ENCODE data around the gene SHISAL1.
"Not testable (repeated sequence)": the region's sequence is repeated elsewhere in the genome, so short reads cannot be mapped to it uniquely, and the experiment has no call there.

Gene SHISAL1

DNA sequence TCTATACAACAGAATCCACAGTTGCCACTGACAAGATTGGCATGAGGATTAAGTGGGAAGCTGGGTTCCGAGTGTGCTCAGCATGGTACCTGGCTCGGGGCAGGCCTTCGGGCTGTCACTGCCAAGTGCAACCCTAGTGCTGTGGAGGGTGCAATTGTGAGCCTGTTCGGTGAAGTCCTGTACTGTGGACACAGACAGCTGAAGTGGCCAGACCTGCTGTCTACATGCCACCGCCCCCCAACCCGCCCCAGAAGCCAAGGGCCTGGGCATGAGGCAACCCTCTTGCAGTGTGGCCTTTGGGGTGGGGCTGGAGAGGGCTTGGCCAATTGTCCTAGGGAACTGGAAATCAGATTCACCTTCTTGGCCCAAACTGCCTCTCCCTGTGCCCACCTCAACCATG, 15.6 kb upstream of the SHISAL1 start:
- DNase-seq (ENCODE audit: low read depth, low spot score): no peak

DNA sequence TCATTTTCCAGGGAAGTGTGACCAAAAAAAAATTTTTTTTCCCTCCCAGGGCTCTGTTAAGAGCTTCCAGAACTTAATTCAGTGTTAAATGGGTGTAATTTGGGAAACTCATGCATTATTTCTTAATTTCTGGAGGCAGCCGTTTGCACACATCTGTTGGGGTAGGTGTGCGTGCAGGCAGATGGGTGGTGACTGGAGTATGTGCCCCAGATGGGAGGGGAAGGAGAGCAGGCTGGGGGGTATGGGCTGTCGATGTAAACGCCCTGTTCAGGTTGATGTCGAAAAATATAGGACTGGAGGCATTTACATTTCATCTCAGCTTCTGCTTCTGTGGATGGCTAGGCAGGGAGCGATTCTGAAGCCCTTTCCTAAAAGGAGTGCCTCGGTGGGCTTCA, 13.7 kb upstream of the SHISAL1 start:
- DNase-seq (ENCODE audit: low read depth, low spot score): no peak

DNA sequence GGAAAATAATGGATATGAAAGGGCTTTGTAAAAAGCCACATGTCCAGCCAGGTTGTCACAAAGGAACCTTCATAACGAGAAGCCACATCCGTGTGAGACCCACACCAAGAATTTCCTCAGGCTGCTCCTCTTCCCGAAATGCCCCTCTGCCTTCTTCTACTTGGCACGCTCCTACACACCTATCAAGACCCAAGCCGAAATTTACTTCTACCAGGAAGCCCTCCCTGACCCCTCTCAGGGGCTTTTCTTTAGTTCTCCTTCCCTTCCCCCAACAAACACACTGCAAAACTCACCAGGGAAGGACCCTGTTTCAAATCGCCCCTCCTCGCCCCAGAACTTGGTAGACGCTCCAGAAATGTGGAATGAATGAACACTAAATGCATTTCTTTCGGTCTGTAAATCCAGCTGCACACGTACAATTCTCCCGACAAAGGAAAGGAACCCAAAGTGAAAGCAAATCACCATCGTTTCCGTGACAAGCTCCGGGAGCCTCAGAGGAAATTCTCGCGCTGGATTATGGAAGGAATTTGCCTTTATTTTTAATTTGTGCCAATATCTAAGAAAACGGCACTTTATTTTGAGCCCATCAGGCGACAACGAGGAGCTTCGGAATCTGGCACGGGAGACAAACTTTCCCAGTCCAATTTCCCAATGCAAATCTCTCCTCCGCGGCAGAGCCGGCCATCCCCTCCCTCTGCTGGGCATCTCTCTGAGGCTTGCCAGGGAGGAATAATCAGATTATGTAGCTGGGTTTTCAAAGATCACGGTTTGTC, 13.2 kb upstream of the SHISAL1 start:
- DNase-seq (ENCODE audit: low read depth, low spot score): peak; percentile 73

DNA sequence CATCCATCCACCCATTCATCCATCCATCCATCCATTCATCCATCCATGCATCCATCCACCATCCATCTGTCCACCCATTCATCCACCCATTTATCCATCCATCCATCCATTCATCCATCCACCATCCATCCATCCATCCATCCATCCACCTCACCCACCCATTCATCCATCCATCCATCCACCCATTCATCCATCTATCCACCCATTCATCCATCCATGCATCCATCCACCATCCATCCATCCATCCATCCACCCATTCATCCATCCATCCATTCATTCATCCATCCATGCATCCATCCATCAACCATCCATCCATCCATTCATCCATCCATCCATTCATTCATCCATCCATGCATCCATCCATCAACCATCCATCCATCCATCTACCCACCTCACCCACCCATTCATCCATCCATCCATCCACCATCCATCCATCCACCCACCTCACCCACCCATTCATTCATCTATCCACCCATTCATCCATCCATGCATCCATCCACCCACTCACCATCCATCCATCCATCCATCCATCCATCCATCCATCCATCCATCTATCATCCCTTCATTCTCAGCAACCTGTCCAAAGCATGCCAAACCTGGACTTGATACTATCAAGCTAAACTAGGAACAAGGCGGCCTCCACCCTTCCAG, 10.5 kb upstream of the SHISAL1 start:
- not testable (repeated sequence) for DNase-seq (ENCODE audit: low read depth, low spot score)

DNA sequence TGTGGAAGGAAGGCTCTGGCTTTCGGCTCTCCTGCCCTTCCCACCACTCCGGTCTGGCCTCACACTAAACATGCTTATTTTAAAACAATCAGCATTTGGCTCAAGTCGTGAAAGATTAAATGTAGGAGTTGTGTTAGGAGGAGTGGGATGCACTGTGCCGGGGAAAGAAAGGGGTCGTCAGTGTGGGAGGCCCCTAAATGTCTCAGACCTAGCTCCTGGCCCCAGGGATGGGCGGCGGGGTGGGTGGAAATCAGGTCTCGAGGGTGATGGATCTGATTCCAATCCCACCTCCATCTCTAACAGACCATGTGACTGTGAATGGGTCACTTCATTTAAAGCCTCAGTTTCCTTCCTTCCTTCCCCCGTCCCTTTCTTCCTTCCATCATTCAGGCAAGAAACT, 6.9 kb upstream of the SHISAL1 start:
- no peak for DNase-seq (ENCODE audit: low read depth, low spot score)

DNA sequence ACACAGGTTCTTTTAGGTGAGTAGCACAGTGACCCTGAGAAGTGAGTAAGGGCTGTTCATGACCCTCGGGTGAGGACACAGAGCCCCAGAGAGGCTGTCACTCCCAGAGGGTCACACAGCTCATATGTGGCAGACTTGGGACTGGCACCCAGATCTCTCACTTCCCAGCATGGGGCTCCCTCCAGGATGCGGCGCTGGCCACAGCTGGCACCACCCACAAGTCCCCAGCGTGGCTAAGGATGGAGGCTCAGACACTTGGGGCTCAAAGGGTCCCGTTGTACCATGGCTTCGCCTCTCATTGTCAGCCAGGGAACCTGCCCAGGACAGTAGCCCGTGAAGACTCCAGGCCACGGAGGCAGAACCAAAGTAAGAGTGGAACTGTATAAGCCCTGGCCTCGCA, 6.0 kb upstream of the SHISAL1 start:
- no peak for DNase-seq (ENCODE audit: low read depth, low spot score)

DNA sequence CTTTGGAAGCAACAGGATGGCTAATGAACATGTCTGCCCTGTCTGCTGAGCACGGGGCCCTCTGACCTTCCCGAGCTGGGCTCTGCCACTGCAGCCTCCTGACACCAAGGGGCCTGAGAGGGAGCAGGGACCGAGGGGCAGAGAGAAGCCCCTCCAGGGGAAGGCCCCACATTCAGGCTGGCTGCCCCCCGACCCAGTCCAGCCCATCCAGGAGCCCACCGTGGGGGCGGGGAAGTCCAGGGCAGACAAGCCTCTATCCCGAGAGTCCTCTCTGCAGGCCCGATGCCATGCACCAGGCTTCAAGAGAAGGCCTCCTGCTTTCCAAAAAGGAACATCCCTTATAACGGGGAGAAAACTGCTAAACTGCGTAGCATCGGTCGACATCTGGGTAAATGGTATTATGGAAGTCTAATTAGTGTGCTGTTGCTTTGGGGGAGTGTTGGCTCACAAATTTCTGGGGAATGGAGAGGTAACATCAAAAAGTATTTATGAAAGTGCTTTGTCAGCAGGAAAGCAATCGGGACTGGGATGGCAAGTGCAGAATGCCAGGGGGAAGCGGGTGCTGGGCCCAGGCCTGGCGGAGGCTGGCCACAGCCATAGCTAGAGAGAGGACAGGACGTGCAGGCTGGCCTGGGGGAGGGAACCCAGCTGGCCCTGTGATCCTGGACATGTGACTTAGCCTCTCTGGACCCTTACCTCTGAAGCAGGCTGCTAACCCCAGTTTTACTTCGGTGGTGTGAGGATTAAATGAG, 5.3 kb upstream of the SHISAL1 start:
- no peak for DNase-seq (ENCODE audit: low read depth, low spot score)

DNA sequence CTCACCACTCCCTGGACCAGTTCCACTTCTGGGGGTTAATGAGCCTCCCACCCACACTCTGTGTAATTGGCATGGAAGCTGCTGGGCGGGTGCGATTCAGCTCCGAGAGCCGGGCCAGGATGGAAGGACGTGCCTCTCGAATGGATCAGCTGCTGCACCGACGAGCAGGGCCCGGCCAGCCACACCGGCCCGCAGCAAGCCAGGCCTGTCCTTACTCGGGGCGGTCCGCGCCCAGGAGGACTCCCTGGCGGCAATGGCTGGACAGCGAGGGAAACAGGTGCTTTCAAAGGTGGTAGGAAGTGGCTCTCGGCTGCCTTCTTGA, 4.3 kb upstream of the SHISAL1 start:
- DNase-seq (ENCODE audit: low read depth, low spot score): no peak

DNA sequence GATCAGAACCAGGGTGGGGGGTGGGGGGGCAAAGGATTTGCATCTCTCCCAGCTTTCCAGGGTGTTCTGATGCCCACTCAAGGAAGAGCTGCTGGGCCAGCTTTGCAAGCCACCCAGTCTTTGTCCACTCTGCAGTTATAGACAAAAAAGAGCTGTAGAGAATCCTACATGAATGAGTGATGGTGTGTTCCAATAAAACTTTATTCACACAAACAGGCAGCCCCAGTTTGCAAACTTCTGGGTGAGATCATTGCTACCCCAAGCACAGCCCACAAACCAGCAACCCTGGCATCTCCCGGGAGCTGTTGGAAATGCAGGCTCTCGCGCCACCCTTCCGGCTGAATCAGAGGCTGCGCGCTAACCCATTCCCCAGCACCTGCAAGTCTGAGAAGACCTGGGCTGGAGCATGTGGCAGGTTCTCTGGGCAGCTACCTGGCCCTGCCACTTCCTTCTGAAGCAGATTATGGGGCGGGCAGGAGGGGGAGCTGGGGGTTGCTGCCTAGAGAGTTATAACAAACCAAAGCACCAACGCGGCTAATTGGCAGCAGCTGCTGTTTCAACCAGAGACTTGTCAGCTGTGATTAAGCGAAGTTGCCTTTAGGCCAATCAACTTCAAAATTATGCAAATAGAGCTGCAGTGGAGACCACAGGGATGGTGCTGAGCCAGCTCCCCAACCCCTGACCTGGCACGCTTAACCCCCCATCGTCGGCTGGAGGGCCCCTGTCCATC, 3.8 kb upstream of the SHISAL1 start:
- peak; percentile 74 for DNase-seq (ENCODE audit: low read depth, low spot score)

DNA sequence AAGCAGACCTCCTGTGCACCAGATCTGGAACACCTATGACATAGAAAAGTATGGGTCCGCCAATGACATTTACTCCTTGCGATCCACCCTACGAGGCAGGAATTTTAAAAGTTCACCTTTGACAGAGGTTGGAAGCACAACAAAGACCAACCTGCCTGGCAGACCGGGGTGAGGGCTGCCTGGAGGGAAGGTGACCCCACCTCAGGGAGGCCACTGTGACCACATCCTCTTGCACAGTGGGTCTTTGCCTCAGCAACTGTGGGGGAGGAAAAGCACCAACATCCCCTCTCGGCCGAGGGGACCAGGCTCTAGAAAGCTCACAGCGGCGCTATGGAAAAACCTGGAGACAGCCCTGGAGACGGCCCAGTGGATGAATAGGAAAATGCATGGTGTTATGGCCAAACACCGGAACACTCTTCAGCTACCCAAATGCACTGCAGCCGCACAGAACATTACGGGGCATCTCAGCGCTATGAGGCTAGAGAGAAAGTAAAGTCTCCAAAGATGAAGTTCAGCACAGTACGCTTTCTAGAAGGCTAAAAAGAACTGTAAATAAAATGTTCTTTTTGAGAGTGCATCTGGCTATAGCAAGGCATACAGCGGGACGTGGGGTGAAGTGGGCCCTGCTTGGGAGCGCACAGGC, 1.8 kb upstream of the SHISAL1 start:
- DNase-seq (ENCODE audit: low read depth, low spot score): no peak

DNA sequence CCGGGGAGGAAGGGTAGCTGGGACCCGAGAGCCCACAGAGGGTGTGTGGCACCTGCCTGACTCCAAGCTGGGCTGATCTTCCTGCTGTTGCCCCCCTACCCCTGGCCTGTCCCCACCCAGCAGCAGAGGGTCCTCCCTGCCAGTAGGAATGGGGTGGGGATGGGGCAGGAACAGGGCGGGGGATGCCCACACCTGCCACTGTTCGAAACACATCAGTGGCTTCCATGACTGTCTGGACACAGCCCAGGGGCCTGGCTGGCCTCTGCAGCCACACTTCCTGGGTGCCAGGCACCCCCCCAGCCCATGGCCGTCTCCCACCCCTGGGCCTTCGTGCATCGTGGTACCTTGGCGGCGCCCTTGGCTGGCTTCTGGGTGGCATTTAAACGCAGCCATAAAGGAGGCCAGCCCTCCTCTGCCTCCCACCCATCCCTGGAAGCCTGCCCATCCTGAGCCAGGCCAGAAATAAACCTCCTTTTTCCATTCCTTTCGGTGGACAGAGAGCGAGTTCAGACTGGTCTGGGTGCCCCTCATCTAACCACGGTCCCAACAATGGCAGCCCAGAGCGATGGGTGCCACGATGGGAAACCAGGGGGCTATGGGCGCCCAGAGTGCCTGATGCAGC, 745 bp upstream of the SHISAL1 start:
- DNase-seq (ENCODE audit: low read depth, low spot score): no peak

DNA sequence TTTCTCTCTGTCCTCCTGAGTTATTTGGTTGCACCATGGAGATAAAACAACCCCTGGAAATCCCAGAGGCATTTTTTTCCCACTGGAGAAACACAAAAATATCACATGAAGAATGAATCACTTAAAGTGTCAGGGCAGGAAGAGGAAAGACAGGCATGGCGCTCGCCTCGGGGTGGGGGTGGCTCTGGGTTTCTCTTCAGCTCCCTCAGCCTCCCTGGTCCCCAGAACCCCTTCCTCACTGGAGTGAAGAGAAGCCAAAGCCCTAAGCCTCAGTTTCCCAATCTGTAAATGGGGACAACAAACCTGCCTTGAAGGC, 938 bp downstream of the SHISAL1 start:
- DNase-seq (ENCODE audit: low read depth, low spot score): peak; percentile 65

DNA sequence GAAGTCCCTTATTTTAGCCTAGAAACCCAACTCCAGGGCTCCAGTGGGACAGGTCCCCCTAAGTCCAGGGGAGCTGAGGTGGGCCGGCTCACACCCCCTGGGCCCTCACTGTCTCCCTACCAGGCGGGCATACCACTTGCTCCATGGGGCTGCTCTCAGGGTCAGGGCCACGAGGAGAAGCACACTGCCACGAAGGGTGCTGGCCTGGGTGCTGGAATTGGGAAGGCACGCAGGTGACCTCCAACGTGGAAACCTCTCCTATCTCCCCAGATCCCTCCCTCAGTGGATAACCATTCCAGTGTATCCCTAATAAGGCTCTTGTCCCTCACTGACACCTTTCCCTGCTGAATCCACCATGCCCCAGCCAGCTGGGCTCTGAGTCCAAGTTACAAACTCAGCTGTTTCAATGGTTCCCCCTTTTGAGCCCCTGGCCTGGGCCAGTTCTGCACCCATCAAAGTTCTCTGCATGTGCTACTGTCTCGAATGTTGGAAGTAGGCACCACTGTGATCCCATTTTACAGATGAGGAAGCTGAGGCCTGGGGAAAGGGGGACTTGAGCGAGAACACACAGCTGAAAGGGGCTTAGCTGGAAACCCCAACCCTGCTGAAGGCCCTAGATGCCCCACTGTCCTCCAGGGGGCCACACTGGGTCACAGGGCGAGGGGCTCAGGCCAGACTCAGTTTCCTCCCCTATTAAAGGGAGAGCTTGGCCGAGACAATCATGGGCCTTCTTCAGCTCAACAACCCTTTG, 1.5 kb downstream of the SHISAL1 start:
- no peak for DNase-seq (ENCODE audit: low read depth, low spot score)

DNA sequence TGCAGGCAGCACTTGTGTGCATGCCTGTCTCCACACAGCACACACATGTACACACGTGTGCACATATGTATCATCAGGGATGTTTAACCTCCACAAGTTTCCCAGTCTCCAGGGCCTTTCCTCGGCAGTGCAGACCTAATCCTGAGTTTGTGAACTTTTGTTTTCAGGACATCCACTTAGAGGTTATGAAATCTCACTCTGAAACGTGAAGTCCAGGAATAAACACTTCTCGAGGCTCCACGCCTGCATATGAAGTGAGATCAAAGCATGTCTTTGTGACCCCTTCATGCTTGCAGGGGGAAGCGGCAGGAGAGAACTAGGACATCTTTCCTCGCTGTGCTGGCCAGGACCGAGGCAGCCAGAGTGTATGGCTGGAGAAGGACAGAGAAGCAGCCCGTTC, 3.1 kb downstream of the SHISAL1 start:
- DNase-seq (ENCODE audit: low read depth, low spot score): no peak

DNA sequence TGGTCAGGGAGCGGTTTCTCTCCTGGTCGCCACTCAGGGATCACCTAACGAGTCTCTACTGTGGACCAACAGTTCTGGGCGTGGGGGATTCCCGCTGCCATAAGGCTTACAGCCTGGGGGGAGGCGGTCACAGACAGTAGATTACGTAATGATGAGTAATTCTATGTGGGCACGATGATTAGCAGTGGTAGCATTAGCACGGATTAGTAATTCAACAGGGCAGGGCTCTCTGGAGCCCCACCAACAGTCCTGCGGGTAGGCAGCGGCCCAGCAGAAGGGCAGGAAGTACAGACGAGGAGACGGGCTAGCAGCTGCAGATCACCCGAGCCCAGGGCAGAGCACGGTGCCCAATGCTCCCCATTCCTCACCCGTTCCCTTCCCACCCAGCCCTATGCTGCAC, 3.6 kb downstream of the SHISAL1 start:
- DNase-seq (ENCODE audit: low read depth, low spot score): peak; percentile 94

DNA sequence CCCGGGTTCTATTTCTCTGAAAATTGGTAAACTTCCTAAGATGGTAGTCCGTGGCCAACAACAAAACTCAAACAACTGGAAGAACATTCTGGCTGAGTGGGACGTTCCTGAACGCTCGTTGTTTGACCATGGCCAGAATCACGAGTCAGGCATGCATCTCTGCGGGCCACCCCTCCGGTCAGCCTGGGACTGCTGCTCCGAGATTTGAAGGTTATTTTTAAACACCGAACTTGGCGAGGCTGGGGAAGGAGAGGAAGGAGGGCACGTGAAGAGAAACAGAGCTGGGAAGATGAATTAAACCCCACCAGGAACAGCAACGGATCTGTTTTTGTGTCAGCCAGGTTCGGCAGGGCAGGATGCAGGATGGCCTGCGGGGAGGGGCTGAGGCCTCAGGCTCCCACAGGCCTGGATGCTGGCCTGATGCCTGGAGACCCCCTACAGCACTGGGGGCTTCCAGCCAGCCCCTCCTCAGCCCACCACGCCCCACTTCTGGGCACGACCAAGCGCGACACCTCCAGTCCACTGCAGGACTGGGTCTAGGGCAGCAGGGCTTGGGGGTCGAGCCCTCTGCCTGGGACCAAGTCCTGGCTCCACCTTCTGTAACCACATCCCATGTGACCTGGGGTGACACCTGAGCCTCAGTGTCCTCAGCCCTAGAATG, 5.1 kb downstream of the SHISAL1 start:
- no peak for DNase-seq (ENCODE audit: low read depth, low spot score)

DNA sequence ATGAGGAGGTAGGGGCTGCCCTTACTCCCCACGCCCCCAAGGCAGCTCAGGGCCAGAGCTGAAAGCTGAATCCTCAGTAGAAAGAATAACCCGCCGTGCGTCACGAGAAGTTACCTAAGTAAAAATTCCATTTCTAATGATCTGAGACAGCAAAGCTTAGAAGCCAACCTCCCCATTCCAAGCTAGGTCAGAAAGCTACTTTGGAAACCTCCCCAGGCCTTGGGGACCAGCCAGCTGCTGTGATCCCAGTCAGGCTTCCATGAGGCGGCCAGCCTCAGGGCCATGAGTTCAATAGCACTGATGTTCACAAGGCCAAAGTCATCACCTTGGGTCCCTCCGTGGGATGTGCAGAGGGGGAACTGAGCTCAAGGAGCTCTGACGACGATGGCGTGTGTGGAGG, 6.9 kb downstream of the SHISAL1 start:
- DNase-seq (ENCODE audit: low read depth, low spot score): no peak

DNA sequence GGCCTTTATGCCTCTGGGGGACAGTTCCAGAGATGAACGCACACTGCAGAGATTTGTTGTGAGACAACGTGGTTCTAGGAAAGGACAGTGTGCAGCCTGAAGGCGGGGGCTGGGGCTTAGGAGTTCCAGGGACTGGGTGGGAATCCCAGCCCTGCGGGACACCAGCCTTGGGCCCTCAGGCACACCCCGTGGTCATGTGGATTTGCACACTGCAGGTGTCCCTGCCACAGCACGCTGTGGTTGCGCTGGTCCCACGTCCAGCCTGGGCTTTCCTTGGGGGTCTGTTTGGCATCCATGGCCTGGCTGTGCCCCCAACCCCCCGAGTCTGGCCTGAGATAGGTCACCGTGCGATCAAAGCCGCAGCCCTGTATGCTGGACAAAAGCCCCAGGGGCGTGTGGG, 7.3 kb downstream of the SHISAL1 start:
- DNase-seq (ENCODE audit: low read depth, low spot score): no peak

DNA sequence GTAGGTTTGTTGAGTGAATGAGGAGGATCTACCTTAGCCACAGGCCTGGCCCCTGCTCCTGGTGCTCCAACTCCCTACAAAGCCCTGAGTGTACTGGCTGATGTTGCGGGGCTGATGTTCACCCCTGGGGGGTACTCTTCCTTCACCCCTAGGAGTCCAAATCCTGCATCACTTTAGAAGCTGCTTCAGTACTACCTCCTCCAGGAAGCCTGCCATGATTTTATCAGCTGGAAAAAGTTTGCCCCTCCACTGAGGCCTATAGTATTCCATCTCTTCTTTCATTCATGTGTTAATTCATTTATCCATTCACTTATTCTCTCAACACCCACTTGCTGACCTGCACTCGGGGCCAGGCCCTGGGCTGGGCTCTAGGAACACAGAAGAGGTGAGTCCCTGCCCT, 7.8 kb downstream of the SHISAL1 start:
- no peak for DNase-seq (ENCODE audit: low read depth, low spot score)

DNA sequence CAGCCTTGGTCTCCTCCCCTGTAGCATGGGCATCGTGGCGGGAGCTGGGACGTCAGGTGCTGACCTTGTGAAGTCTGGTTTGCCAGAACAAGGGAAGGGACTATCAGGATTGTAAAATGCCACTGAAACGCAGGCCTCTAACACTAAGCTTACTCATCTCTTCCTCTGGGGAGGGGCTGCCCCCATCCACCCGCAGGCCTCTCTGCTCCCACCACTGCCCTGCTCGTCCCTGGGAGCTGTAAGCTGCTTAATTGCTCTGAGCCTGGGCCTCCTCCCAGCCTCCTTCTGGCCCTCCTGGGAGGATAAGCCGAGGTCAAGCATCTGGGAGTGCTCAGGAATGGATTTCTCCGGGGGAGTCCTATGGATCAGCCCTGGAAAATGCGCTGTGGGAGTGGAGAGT, 8.4 kb downstream of the SHISAL1 start:
- DNase-seq (ENCODE audit: low read depth, low spot score): peak; percentile 46
